GM18870 (cell line): Measurements from ENCODE around the gene MAP3K14.

Experiments used
- ATAC-seq: cut with Tn5 transposase; IDR thresholded peaks from one replicate; pipeline ENCODE4 v1.9.1; 2021; ENCODE audit warnings: moderate library complexity; ENCODE audit not compliant: unreplicated experiment

The MAP3K14 gene

GRCh38 chr17:45238155-45238774 is 78.6 kb downstream of the MAP3K14 start:
- ATAC-seq = no peak

GRCh38 chr17:45237686-45238085 is 79.1 kb downstream of the MAP3K14 start:
- no peak for ATAC-seq

- no peak for ATAC-seq
Measured at GRCh38 chr17:45236282-45236606, 80.6 kb downstream of the MAP3K14 start.

GRCh38 chr17:45235416-45236281 is 81.2 kb downstream of the MAP3K14 start:
- ATAC-seq = no peak

- no peak for ATAC-seq
Measured at GRCh38 chr17:45234641-45235415, 82.0 kb downstream of the MAP3K14 start.

GRCh38 chr17:45233423-45233924 is 83.3 kb downstream of the MAP3K14 start:
- no peak for ATAC-seq

- ATAC-seq = no peak
Measured at GRCh38 chr17:45232514-45233422, 84.1 kb downstream of the MAP3K14 start.

- ATAC-seq = no peak
Measured at GRCh38 chr17:45231481-45232116, 85.2 kb downstream of the MAP3K14 start.

GRCh38 chr17:45230787-45231480 is 85.9 kb downstream of the MAP3K14 start:
- ATAC-seq = no peak

- no peak for ATAC-seq
Measured at GRCh38 chr17:45230410-45230786, 86.4 kb downstream of the MAP3K14 start.

- no peak for ATAC-seq
Measured at GRCh38 chr17:45229681-45230409, 87.0 kb downstream of the MAP3K14 start.

- peak; percentile 36 for ATAC-seq
Measured at GRCh38 chr17:45228763-45229539, 87.9 kb downstream of the MAP3K14 start.

GRCh38 chr17:45227926-45228762 is 88.7 kb downstream of the MAP3K14 start:
- no peak for ATAC-seq

- no peak for ATAC-seq
Measured at GRCh38 chr17:45227101-45227925, 89.5 kb downstream of the MAP3K14 start.

GRCh38 chr17:45226576-45226975 is 90.2 kb downstream of the MAP3K14 start:
- no peak for ATAC-seq

- ATAC-seq = peak; percentile 35
Measured at GRCh38 chr17:45225964-45226530, 90.8 kb downstream of the MAP3K14 start.
